IPS DF 4.7 (cell line): ENCODE measurements around the gene NFATC4.
"Not testable (repeated sequence)": the region's sequence is repeated elsewhere in the genome, so short reads cannot be mapped to it uniquely, and the experiment has no call there.

Experiments used
- DNase-seq: peaks from one replicate; pipeline ENCODE4 v3.0.0-alpha.2; 2013; ENCODE audit warnings: low spot score; ENCODE audit errors: extremely low read depth

NFATC4 gene

DNA sequence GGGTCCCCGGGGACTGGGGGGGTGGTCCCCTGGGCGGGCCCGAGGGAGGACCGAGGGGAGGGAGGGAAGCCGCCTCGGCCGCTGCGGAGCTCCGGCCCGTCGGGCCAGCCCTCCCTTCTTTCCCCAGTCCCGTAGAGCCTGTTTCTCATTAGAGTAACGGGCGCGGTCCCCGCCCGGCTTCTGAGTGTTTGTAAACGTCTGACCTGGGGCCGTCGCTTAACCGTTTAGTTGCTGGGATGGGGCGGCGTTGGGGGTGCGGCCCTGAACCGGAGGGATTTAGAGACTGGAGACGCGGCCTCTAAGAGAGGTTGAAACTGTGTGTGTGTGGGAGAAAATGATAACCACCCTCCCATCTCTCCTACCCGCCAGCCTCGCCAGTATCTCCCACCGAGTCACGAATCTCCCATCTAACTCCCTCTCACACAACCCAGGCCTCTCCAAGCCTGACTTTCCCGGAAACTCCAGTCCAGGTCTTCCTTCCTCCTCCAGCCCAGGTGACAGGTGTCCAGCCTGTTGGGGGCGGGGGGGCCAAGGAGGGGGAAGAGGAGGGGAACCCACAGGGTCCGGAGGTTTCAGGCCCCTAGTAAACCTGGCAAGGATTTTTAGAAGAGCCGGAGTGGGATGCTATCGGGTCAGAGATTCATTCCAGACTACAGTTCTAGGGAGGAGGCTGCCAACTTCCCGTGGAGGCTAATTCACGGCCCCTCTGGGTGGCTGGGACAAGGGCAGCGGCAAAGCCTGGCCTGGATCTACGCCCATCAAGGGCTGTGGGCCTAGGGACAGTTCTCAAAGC is 1.1 kb upstream of the NFATC4 start:
- DNase-seq: peak; percentile 75

DNA sequence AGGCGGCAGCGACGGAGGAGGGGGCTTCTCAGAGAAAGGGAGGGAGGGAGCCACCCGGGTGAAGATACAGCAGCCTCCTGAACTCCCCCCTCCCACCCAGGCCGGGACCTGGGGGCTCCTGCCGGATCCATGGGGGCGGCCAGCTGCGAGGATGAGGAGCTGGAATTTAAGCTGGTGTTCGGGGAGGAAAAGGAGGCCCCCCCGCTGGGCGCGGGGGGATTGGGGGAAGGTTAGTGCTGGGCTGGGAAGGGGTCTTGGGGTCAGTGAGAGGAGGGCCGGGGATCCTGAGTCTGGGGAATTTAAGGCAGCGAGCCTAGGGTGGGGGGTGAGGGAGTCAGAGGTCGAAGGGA is 203 bp downstream of the NFATC4 start:
- no peak for DNase-seq

DNA sequence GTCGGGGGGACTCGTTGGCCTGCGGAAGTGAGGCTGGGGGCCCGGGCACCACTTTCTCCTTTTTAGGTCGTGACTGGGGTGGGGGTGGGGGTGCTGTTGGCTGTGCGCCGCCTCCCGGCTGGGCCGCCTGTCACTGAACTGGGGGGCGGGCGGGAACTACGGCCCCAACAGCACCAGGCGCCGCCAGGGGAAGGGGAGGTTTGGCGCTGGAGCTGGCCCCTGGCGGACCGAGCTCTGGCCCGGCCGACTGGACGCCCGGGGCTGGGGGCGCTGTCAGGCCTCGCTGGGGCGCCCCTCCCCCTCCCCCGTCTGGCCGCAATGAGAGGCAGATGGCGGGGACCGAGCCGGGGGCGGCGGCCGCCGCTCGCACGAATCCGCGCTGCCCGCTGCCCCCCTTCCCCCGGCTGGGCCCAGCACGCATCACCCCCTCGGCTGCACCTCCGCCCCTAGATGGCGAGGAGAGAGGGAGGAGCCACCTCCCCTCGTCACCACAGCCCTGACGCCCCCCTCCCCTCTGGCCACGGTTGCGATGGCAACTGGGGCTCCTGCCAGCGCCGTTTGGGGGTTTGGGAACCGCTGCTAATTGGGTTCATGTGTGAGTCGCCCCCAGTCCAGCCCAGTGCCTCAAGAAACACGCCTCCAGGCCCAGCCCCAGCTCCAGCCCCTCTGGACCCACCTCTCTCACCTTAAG is 723 bp downstream of the NFATC4 start:
- DNase-seq: no peak

DNA sequence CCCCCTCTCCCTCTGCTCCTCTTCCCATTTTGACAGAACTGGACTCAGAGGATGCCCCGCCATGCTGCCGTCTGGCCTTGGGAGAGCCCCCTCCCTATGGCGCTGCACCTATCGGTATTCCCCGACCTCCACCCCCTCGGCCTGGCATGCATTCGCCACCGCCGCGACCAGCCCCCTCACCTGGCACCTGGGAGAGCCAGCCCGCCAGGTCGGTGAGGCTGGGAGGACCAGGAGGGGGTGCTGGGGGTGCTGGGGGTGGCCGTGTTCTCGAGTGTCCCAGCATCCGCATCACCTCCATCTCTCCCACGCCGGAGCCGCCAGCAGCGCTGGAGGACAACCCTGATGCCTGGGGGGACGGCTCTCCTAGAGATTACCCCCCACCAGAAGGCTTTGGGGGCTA is 1.5 kb downstream of the NFATC4 start:
- DNase-seq: no peak

DNA sequence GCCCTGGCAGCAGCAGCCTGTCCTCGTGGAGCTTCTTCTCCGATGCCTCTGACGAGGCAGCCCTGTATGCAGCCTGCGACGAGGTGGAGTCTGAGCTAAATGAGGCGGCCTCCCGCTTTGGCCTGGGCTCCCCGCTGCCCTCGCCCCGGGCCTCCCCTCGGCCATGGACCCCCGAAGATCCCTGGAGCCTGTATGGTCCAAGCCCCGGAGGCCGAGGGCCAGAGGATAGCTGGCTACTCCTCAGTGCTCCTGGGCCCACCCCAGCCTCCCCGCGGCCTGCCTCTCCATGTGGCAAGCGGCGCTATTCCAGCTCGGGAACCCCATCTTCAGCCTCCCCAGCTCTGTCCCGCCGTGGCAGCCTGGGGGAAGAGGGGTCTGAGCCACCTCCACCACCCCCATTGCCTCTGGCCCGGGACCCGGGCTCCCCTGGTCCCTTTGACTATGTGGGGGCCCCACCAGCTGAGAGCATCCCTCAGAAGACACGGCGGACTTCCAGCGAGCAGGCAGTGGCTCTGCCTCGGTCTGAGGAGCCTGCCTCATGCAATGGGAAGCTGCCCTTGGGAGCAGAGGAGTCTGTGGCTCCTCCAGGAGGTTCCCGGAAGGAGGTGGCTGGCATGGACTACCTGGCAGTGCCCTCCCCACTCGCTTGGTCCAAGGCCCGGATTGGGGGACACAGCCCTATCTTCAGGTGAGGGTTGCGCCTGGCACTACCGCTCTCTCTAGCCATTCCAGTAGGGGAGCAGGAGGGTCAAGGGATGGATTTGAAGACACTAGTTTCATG is 2.1 kb downstream of the NFATC4 start:
- no peak for DNase-seq

DNA sequence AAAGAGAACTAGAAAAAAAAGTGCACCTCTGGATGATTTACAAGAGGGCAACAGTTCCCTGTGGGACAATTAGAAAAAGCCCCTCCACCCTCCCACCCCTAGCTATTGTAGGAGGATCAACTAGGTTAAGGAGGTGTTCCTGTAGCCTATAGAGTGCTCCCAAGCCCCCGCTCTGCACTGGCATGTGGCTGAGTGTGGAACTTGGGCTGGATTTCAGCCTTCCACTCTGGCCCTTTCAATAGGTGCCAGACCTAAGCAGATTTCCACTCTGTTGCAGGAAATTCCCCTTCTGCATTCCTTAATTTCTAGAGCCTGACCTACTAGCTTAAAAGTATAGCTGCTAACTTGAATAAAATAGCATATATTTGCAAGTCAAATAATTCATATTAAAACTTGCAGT is 2.8 kb downstream of the NFATC4 start:
- no peak for DNase-seq

DNA sequence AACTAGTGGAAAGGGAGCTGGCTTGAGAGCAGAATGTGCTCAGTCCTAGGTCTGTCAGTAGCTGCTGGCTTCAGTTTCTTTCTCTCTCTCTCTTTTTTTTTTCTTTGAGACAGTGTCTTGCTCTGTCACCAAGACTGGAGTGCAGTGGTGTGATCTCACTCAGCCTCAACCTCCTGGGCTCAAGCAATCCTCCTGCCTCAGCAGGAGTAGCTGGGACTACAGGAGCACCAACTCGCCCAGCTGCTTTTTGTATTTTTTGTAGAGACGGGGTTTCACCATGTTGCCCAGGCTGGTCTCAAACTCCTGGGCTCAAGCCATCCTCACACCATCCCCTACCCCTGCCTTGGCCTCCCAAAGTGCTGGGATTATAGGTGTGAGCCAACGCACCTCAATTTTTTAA is 3.6 kb downstream of the NFATC4 start:
- not testable (repeated sequence) for DNase-seq

DNA sequence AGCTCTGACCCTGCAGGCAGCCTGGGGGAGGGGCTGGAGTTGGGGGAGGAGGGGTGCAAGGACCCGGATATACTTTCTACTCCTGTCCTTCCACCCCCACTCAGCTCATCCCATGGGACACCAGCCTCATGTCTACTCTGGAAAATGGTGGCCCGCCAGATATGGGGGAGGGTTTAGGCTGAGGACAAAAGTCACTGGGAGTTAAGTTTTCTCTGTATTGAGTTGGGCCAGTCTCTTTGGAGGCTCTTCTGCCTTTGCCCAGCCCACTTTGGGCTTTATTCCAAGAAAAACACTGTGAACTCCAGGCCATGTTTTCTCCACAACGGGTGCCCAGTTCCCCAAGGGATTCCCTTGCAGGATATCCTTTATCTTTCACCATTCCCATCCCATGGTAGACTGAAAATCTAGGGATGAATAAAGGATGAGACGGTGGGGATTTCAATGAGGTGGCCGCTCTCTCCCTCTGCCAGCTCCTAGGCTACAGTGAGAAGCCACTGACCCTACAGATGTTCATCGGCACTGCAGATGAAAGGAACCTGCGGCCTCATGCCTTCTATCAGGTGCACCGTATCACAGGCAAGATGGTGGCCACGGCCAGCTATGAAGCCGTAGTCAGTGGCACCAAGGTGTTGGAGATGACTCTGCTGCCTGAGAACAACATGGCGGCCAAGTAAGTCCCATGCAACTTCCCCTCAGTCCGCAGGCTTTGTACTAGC is 4.9 kb downstream of the NFATC4 start:
- no peak for DNase-seq

DNA sequence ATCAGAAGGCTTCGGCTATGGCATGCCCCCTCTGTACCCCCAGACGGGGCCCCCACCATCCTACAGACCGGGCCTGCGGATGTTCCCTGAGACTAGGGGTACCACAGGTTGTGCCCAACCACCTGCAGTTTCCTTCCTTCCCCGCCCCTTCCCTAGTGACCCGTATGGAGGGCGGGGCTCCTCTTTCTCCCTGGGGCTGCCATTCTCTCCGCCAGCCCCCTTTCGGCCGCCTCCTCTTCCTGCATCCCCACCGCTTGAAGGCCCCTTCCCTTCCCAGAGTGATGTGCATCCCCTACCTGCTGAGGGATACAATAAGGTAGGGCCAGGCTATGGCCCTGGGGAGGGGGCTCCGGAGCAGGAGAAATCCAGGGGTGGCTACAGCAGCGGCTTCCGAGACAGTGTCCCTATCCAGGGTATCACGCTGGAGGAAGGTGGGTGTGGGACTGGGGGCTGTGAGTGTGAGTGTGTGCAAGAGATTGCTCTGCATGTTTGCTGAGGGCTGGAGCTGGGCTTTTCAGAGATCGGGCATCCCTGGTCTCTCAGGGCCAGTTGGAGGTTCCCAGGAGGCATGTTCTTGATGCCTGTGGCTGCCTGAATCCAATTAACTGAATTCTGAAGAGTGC is 8.6 kb downstream of the NFATC4 start:
- no peak for DNase-seq

DNA sequence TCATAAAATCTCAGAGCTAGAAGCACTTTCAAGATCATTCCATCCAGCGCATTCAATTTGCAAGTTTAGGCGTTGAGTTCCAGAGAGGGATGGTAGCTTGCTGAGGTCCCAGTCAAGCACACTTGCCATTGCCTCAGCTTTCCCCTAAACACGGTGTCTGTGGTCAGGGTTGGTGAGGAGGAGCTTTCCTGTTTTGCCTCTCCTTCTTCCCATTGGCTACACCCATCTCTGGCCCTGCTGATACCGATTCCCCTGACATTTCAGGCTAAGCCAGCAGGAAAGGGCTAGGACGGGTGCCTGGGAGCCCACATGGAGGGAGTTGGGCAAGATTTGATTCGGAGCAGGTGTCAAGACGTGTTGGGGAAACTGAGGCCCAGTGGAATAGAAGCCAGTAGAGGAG is 9.1 kb downstream of the NFATC4 start:
- no peak for DNase-seq

DNA sequence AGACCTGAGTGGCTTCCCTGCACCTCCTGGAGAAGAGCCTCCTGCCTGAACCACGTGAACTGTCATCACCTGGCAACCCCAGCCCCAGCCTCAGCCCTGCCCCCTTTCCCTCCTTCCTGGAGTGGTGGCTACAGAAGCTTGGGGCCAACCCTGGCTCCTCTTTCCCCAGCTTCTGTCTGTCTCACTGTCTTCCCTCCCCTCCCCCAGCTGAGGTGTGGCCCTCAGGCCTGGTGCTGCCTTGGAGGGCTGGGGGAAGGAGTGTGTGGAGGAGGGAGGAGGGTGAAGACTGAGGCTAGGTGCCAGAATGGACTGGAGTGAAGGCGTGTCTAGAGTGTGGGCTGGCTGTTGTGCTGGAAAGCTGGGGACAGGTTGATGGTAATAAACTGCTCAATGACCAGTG is 9.7 kb downstream of the NFATC4 start:
- no peak for DNase-seq

DNA sequence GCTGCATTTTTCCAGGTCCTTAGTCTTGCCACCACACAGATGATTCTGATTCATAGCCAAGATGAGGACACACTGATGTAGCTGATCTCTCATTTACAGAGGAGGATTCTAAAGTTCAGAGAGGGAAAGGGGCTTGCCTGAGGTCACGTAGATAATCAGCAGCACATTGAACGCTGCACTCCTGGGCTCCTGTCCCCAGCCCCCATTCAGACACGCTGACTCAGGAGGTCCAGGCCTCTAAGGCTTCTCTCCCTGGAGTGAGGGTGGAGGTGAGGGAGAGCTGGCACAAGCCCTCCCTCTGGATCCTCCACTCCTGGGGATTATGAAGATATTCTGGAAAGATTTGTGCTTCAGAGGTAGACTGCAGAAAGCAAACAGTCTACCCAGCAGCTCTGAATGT is 10.3 kb downstream of the NFATC4 start:
- DNase-seq: no peak

DNA sequence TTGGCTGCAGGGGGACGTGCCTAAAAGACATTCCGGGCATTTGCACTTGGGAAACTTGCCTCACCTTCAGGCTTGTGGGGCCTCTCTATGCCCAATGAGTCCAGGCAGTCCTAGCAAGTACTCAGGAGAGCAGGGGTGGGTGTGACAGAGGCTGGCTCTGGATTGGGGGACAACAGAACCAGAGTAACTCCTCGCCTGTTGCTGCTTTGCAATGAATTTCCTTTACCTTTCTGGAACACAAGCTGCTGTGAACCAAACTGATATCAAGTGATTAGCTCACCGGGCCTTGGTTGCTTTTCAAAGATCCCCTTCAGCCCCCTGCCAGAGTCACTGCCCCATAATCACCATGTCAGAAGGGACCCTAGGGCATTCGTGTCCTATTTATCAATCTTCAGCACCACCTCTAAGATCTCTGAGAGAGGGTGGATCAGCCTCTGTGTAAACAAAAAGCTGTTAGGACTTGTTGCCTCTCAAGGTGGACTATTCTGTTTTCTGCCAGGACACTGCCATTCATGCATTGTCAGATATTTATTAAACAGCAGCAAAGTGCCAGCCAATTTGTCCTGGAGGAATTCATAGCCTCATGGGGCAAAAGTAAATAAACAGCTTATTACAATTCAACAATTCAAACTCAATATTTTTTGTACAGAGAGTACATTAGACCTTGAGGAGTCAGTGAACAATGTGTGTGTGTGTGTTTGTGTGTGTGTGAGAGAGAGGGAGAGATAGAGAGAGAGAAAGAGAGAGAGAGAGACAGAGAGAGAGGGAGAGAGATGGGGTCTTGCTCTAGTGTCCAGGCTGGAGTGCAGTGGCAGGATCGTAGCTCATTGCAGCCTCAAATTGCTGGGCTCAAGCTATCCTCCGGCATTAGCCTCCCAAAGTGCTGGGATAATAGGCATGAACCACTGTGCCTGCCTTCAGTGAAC is 11.3 kb downstream of the NFATC4 start:
- no peak for DNase-seq

DNA sequence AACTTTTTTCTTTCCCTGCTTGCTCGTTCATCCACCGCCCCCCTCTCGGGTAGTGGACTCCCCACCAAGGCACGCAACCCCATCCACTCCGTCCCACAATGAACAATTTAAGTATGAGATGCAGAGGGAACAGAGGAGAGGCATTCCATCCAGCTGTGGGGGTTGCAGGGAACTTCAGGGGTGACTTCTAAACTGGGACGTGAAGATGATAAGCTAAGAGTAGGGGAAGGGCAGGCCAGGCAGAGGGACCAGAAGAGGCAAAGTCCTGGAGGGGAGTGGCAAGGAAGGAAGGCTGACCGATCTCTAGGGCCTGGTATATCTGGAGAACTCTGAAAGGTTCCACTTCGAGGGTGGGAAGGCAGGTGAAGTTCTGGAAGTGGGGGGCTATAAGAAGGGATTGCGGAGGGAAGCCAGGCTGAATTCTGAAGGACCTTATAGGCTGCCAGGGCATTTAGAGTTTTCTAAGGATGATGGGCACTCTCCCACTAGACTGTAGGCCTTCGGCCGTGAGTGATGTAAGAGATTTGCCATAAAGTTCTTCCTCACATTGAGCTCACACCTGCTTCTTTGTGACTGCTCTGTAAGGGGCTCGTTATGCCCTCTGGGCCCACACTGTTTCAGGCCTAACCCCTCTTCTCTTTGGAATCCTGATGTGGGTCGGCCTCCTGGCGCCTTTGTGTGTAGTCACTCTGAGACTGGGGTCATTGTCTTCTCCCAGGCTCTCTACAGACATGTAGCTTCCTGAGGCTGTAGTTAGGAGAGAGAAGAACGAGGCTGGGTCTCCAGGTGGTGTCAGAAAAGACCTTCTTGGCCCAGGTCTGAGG is 12.1 kb downstream of the NFATC4 start:
- no peak for DNase-seq

DNA sequence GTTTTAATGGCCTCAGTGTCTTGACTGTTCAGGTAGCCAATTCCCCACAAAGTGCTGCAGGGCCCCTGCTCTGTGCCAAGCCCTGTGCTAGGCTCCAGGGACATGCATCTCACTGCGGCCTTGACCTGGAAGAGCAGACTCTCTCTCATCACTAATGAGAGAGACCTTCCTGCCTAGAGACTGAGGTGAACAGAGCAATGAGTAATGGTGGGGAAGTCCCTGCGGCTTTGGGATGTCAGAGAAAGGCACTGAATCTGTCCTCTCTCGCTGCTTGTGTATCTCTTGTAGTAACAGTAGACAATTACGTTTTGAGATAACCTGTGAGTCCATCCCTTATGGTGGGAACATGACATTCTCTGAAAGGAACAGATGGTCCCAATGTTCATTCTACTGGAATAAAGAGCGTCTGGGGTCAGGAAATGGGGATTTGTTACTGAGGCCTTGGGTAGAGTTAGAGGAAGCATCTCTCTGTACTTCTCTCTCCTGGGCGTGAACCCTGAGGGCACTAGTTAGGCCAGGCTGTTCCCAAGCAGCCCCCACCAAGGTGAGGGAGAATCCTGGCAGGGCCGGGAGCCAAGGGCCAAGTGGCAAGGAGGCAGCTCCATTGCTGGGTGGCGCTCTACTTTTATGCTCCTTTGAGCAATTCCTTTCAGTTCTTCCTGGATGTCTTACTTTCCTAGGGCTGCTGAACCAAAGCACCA is 13.5 kb downstream of the NFATC4 start:
- no peak for DNase-seq

DNA sequence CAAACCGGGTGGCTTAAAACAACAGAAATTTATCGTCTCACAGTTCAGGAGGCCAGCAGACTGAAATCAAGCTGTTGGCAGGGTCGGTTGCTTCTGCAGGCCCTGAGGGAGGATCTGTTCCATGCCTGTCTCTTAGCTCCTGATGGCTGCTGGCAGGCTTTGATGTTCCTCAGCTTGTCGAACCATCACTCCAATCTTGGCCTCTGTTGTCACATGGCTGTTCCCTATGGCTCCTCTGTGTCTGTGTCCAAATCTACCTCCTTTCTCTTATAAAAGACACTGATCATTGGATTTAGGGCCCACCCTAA is 14.0 kb downstream of the NFATC4 start:
- no peak for DNase-seq

DNA sequence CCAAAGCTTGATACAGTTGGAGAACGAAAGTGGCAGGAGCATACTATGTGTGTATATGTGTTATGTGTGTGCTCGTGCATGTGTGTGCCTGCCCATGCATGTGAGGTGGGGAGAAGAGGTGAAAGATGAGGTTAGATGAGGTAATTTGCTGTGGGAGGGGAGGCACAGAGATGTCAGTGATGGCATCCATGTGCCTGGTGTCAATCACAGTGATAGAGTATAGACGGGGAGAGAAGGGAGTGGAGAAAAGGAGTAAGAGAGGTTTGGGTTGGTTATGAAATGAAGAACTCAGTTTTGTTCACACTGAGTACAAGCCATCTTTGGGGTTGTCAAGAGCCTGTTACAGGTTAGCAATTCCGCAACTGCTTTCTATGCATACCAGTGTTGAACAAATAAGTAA is 16.2 kb downstream of the NFATC4 start:
- DNase-seq: no peak

DNA sequence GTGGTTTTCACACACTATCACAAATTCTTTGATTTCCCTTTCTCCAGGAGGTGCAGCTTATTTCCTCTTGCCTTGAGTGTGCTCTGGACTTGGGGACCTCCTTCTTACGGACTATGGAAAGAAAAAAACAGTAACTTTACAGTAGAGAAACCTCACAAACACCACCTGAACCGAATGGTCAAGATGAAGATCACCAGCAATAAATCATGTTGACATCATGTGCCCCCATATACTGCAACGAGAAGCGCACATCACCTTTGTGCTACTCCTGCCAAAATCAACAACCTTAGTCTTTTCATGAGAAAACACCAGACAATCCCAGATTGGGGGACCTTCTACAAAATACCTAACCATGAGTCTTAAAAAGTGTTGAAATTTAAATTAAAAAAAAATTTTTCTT is 17.5 kb downstream of the NFATC4 start:
- DNase-seq: no peak

DNA sequence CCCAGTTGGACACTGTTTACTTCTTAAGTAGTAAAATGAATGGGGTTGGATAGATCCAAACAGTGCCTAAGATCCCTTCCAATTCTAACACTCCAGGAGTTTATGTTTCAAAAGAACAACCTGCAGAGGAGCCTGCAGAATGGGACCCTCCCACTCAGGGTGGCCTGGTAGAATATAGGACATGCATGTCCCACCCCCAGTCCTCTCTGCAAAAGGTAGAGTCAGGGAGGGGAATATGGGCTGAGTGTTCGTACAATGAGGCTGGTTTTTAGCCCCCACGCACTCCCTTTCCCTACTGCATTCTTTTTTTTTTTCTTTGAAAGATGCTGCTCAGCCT is 19.0 kb downstream of the NFATC4 start:
- DNase-seq: no peak
